Mammary epithelial cell (primary cell): ENCODE data around the gene FBXO7.

Experiments used
- CTCF ChIP-seq, 2 donors: IDR thresholded peaks in 1 of 2; conservative IDR thresholded peaks in 1 of 2; 2 replicates each; pipeline ENCODE4 v1.5.1; 2011 to 2012; ENCODE audit warnings: inconsistent platforms in 2 of 2, low read length in 2 of 2, mild to moderate bottlenecking in 2 of 2, control low read depth in 1 of 2, low read depth in 1 of 2; ENCODE audit not compliant: insufficient read depth in 1 of 2; ENCODE audit errors: extremely low read depth in 1 of 2
- EZH2 ChIP-seq: IDR thresholded peaks from 2 replicates; pipeline ENCODE4 v1.6.1; 2012; ENCODE audit warnings: low read length, inconsistent platforms, borderline replicate concordance

GRCh38 chr22:32533265-32534111 lies 58.9 kb downstream of the FBXO7 start:
- no peak for TF ChIP-seq CTCF (conservative IDR thresholded peaks at IDR 0.05 in 1 of 2, IDR thresholded peaks at IDR 0.05 in 1 of 2; ENCODE audit: extremely low read depth in 1 of 2, insufficient read depth in 1 of 2, low read depth in 1 of 2, low read length in 2 of 2)
- TF ChIP-seq EZH2 = no peak
